Activated naive CD4-positive, alpha-beta T cell (primary cell): ENCODE results near the gene CNOT6.
"Not testable (repeated sequence)": the region's sequence is repeated elsewhere in the genome, so short reads cannot be mapped to it uniquely, and the experiment has no call there.

Experiments used
- DNase-seq, 4 experiments: peaks; one replicate each; lab custom pipeline; 2025; lab: John Stamatoyannopoulos, UW

CNOT6 gene

DNA sequence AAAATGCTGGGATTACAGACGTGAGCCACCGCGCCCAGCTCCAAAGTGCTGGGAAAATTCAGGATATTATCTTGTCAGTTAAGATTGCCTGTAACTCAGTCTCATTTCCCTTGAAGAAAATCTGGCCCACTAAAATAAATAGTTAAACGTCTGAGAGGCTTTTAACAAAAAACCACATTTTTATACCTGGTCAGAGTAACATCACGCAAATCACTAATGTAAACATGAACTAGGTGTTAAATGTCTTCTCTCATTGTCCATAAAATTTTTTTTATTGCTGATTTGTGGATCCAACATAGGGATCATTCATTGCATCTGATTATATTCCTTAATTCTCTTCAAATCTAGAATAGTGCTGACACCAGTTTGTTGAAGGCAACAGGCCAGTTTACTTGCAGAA is 22.3 kb downstream of the CNOT6 start:
- DNase-seq, result no peak

DNA sequence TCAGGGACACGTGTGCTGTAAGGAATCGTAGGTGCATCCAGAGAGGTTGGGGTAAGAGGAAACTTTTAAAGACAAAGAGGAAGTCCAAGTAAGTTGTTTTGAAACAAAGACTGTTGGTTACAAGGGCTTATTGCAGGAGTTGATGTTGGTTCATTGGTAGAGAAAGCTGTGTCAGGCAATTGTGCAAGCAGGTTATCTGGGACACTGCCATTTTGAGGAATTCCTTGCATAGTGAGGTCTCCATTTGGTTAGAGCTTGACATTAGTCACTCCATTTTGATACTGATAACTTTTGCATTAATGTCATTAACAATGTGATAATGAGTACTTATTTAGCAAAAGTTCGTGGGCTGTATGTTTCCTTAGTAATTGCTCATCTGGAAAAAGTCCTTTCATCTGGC is 24.9 kb downstream of the CNOT6 start:
- no peak for DNase-seq

DNA sequence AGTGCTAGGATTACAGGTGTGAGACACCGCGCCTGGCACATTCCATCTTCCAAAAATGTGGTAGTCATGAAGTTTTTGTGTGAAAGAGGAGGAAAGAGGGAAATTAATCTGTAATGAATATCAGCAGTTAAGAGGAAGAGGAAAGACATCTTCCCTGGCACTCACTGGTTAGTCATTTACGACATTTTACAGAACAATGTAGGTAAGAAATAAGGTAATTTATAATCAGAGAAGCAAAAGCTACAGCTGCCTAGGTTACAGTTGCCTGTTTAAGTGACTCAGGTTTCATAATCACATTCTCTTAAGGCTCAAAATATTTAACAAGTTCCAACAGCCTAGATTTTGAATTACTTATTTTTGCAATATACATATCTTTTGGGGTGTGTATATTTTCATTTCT is 26.9 kb downstream of the CNOT6 start:
- no peak for DNase-seq

DNA sequence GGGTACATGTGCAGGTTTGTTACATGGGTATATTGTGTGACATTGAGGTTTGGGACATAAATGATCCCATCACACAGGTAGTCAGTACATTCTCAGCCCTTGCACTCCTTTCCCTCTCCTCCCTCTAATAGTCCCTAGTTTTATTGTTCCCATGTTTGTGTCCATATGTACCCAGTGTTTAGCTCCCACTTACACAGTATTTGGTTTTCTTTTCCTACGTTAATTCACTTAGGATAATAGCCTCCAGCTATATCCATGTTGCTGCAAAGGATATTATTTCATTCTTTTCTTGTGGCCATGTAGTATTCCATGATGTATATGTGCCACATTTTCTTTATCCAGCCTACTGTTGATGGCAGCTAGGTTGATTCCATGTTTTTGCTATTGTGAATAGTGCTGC is 27.4 kb downstream of the CNOT6 start:
- DNase-seq, result no peak

DNA sequence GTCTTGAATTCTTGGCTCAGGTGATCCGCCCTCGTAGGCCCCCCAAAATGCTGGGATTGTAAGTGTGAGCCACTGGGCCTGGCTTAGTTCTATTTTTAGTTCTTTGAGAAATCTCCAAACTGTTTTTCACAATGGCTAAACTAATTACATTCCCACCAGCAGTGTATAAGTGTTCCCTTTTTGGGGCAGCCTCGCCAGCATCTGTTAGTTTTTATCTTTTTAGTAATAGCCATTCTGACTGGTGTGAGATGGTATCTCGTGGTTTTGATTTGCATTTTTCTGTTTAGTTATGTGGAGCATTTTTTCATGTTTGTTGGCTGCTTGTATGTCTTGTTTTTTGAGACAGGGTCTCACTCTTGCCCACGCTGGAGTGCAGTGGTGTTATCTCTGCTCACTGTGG is 28.2 kb downstream of the CNOT6 start:
- DNase-seq, result no peak

DNA sequence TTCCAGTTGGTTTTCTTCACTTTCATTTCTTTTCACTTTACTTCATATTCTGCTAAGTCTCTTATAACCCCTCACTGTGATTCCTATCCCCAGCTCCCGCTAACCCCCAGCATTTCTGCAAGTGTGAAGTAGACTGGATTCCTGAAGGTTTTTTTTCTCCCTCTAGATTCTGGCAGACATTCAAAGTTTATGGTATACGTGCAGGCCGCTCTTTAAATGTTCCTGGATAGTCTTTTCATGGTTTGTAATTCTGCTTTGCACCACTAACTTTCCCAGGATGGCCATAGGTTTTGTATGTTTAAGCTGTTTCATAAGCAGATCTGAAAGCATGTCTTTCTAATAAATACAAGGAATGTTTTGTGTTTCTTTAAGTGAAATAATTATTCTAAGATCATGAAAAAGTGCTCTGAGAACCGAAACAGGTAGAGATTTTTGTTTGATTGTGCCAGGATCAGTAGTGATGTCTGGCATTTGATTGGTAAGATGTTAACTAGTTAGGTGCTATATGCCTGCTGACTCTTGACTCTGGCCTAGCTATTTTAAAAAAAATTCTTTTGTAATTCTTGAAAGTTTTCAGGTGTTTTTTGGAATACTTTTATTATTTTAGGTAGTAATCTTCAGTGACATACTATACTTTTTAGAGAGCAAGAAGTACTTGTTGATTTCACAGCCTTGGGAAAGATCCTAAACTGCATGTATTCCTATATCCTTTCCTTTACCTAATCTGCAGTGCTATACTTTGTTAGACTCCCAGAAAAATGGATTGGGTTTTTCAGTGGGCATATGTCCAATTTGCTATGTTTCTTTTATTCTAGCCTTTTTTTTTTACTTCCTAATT is 29.7 kb downstream of the CNOT6 start:
- DNase-seq, result no peak

DNA sequence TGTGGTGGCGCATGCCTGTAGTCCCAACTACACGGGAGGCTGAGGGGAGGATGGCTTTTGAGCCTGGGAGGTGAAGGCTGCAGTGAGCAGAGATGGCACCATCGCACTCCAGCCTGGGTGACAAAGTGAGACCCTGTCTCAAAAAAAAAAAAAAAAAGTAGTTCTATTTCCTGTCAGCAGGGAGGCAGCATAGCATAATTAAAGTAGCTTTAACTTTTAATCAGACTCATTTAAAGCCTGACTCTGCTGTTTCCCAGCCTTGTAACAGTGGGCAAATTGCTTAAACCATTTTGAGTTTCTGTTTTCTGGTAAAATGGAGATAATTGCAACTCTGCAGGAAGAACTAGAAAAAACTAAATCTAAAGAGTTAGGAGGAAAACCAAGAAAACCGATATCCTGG is 31.2 kb downstream of the CNOT6 start:
- DNase-seq, result no peak

DNA sequence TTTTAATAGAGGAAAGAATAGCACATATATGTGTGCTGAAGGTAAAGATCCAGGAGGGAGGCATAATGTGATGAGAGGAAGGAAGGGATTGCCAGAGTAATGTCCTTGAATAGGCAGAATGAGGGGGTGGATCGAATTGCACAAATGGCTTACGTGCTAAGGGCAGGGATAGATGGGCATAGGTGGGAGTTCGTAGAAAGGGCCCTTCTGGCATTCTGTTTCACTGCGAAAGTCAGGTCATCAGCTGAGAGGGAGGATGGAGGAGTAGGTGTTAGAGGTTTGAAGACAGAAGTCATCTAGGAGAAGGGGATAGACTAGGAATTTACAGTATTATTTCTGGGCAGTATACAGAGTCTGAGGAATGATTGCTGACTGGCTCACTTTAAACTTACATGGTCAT is 32.1 kb downstream of the CNOT6 start:
- no peak for DNase-seq

DNA sequence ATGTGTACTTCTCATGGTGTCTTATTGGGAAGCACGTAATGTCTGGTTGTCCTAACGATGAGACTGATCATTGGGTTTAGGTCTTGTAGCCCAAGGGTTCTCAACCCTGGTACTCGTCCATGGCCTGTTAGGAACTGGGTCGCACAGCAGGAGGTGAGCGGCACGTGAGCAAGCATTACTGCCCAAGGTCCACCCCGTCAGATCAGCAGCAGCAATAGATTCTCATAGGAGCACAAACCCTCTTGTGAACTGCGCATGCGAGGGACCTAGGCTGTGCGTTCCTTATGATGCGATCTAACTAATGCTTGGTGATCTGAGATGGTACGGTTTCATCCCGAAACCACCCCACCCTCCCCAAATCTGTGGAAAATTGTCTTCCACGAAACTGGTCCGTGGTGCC is 33.5 kb downstream of the CNOT6 start:
- DNase-seq, result no peak

DNA sequence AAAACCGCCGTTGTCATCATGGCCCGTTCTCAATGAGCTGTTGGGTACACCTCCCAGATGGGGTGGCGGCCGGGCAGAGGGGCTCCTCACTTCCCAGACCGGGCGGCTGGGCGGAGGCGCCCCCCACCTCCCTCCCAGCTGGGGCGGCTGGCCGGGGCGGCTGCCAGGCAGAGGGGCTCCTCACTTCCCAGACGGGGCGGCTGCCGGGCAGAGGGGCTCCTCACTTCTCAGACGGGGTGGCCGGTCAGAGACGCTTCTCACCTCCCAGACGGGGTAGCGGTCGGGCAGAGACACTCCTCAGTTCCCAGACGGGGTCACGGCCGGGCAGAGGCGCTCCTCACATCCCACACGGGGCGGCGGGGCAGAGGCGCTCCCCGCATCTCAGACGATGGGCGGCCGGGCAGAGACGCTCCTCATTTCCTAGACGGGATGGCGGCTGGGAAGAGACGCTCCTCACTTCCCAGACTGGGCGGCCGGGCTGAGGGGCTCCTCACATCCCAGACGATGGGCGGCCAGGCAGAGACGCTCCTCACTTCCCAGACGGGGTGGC is 36.9 kb downstream of the CNOT6 start:
- DNase-seq, result not testable (repeated sequence)

DNA sequence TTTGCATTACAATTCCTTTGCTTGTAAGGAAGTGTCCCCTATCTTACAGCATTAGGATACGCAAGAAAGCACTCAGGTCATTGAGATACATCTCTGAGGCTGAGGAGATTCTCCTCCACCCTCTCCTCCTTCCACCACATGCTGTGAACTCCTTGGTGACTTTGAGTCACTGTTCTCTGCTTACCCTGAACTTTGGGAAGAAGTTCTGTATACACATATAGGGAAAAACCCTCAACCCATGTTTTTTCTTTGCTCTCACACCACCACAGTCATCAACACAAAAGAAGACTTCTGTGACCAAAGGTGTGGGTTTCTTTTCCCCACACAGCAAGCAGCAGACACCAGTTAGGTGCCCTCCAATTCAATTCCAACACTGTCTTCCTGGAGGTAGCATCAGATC is 38.1 kb downstream of the CNOT6 start:
- DNase-seq, result no peak

DNA sequence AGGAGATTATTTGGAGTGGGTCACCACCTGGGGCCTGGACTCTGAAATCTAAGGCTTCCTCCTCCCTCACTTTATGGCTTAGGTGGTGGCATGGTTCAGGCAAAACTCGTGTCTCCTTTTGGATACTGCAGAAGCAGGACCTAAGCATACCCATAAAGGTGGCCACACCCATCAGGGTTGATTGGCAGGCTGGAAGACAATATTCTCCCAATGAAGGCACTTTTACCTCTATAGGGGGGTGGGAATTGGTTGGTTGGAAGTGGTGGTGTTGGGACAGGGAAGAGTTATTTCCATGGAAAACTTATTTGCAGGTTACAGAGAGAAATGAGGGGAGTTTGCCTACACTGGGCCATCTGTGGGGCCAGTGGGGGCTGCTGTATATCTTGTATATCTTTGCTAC is 39.7 kb downstream of the CNOT6 start:
- no peak for DNase-seq

DNA sequence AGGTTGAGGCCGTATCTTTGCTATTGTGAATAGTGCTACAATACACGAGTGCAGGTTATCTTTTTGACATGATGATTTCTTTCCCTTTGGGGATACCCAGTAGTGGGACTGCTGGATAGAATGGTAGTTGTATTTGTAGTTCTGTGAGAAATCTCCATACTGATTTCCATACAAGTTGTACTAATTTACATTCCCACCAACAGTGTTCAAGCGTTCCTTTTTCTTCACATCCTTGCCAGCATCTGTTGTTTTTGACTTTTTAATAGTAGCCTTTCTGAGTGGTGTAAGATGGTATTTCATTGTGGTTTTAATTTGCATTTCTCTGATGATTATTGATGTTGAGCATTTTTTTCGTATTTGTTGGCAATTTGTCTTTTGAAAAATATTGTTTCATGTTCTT is 41.4 kb downstream of the CNOT6 start:
- DNase-seq, result no peak

DNA sequence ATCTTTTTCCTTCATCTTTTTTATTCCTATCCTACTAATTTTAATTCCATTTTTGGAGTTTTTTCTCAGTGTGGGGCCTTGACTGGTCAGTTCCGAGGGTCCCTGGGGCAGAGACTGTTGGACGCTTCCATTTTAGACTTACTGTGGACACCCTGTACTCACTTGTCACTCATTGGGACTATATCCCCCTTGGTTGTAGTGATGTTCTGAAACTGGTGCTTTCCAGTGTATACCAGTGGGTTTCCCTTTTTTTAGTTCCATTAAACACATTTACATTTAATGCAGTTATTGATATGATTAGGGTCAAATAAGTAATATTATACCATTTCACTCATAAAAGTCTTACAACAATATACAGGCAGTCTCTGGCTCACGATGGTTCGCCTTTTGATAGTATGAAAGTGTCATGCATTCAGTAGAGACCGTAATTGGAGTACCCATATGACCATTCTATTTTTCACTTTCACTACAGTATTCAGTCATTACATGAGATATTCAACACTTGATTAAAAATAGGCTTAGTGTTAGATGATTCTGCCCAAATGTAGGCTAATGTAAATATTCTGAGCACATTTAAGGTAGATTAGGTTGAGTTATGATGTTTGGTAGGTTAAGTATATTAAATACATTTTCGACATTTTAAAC is 46.0 kb downstream of the CNOT6 start:
- DNase-seq, result no peak

DNA sequence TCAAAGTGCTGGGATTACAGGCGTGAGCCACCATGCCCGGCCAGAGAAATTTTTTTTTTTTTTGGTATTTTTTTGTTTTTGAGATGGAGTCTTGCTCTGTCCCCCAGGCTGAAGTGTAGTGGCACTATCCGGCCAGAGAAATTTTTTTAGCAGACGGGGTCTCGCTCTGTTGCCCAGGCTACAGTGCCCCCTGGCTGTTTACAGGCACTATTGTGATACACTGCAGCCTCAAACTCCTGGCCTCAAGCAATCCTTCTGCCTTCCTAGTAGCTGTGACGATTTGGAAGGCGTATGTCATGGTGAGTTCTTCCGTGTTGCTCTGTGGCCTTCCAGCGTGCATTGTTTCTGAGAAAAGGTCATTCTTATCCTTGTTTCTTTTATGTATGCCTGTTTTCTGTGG is 47.5 kb downstream of the CNOT6 start:
- DNase-seq, result no peak

DNA sequence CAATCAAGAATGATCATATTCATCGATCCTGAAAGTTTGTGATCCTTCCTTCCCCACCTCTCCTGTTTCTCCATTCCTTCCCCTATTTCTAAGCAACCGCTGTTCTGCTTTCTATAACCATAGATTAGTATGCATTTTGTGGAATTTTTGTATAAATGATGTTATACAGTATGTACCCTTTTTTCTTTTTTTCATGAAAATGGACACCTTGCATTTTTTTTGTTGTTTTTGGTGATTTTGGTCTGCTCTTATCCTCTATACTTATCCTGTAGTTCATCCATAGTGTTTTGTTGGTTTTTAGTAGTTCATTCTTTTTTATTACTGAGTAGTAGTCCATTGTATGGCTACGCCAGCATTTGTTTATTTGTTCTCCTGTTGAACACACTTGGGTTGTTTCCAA is 51.1 kb downstream of the CNOT6 start:
- no peak for DNase-seq

DNA sequence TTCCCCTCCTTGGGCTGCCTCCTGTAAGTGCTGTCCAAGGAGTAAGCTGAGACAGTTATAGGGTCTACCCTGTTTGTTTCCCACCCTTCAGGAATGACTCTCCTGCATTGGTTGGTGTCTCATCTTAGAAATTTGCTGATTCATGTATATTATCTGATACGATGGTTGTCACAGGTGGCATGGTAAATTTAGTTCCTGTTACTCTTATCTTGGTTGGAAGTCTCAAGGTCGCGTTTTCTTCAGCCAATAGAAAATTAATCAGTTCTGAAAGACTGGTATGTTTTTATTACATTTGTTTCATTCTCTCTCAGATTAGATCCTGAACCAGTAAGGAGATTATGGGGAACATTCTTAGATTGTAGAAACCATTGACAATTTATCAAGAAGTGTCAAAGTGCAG is 54.4 kb downstream of the CNOT6 start:
- DNase-seq, result no peak

DNA sequence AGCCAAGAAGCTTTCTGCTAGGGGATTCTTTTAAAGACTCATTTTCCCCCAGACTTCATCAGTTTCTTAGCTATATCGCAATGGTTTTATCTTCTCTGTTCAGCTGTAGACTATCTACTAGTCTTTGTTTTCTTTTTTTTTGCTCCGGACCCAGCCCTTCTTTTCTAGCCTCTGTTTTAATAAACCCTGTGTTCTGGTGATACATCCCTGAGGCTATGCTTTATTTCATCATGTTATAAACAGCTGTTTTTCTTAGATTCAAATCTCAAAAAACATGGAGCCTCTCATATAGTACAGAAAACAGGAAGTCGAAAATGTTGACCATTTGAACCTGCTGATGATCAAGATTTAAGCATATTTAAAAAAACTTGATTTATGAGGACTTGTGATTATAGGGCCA is 59.4 kb downstream of the CNOT6 start:
- no peak for DNase-seq

DNA sequence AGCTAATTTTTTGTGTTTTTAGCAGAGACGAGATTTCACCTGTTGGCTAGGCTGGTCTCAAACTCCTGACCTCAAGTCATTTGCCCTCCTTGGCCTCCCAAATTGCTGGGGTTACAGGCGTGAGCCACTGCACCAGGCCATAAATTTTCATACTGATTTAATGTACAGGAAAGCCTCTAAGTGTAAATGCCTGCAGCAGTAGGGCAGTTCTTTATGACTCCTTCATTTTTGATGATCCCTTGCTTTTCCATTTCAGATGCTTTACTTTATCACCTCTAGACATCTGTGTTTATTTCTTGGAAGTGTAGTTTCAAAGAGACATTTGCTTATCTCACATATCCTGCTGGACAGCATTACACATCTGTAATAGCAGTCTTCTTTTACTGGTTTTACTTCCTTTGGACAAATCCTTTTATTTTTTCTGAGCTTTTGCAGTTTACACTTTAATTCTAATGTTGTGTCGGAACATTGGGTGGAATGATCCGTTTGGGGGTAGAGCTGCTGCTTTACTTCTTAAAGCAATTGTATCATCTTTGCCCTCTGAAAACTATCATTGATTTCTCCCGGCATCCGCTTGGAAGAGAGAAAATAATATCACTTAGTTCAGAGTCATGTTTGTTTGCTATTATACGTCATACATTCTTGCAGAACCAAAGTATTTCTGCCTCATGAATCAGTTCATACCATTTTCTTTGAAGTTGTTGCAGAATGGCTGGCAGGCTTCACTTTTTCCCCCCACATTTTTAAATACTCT is 61.2 kb downstream of the CNOT6 start:
- DNase-seq, result no peak

DNA sequence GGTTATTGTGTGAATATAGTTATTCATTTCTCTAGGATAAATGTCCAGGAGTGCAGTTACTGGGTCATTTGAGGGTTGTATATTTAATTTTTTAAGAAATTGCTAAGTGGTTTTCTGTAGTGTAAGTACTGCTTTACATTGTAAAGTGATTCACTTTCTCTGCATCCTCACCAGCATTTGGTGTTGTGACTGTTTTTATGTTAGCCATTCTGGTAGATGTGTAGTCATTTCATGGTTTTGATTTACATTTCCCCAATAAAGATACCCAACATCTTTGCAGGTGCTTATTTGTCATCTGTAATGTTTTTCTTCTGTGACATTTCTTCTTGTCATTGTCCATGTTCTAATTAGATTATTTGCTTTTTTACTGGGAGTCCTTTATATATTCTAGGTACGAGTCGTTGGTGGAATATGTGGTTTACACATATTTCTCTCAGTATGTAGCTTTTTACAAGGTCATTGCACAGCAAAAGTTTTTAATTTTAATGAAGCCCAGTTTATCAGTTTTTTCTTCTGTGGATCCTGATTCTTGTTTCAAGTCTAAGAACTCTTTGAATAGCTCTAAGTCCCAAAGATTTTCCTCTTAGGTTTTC is 63.1 kb downstream of the CNOT6 start:
- DNase-seq, result no peak

DNA sequence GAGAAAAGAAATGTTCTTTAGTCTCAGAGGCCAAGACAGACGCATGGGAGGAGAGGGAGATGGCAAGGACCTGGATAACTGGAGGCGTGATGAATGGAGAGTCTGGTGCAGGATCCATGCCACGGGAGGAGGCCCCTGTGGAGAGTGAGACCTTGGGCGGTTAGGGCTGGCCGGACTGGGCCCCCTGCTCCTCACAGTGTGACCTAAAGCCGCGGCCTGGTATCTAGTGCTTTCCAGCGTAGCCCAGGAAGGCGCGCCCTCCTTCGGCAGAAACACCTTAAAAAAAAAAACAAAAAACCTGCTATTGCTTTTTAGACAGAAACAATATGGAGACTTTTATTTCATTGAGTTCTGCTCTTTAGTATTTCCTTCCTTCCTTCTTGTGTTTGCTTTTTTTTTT is 64.1 kb downstream of the CNOT6 start:
- no peak for DNase-seq

DNA sequence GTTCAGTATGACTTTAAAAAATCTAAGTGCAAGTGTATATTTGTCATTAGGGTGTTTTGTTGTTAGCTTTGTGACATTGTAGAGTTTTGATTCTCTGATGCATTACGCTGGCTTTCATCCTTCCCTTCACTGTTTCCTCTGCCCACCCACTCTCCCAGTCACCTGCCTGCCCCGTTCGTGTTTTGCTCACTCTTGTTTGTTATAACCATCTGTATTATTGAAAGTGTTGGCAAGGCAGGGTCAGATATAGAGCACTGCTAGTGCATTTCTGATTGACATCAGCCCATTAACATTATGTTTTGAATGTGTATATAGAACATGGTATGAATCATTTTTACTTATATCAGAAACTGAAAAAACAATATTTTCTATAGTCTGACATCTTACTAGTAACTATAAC is 69.8 kb downstream of the CNOT6 start:
- no peak for DNase-seq
